Neural cell (in vitro differentiated cells): ENCODE data around the gene AQP10. TPM values are rescaled to one million over a fixed set of nuclear protein-coding genes. Genes with fewer than 3 reads are reported as not detected.

Experiments used
- H2AFZ ChIP-seq: fragments of 200-600, 300-800 bp; sonication (generic), shearing (Covaris generic); 2 replicates; pipeline ENCODE4 v1.6.0; 2014; ENCODE audit warnings: low read depth, mild to moderate bottlenecking, antibody characterized with exemption, low read length, moderate library complexity
- H3F3A ChIP-seq: fragments of 200-600 bp; shearing (Covaris generic); 2 replicates; pipeline ENCODE4 v1.6.1; 2016; ENCODE audit warnings: mild to moderate bottlenecking, moderate library complexity, mixed read lengths, antibody characterized with exemption, low read length; ENCODE audit not compliant: insufficient read depth, poor library complexity, severe bottlenecking
- H3K27ac ChIP-seq: fragments of 200-600, 300-800 bp; sonication (generic), shearing (Covaris generic); 2 replicates; pipeline ENCODE4 v1.5.1; 2014; ENCODE audit warnings: mild to moderate bottlenecking, low read length, moderate library complexity
- H3K27me3 ChIP-seq: fragments of 300-800, 200-600 bp; sonication (generic), shearing (Covaris generic); 2 replicates; pipeline ENCODE4 v1.6.0; 2014; ENCODE audit warnings: mild to moderate bottlenecking, low read depth, low read length, moderate library complexity; ENCODE audit not compliant: insufficient read depth
- H3K36me3 ChIP-seq: fragments of 300-800, 200-600 bp; sonication (generic), shearing (Covaris generic); 2 replicates; pipeline ENCODE4 v1.5.1; 2014; ENCODE audit warnings: mild to moderate bottlenecking, antibody characterized with exemption, low read length, moderate library complexity; ENCODE audit not compliant: insufficient read depth
- H3K4me2 ChIP-seq: fragments of 300-800, 200-600 bp; sonication (generic), shearing (Covaris generic); 2 replicates; pipeline ENCODE4 v1.6.0; 2014; ENCODE audit warnings: mild to moderate bottlenecking, low read length
- H3K4me3 ChIP-seq: fragments of 300-800, 200-600 bp; sonication (generic), shearing (Covaris generic); 2 replicates; pipeline ENCODE4 v1.5.1; 2014; ENCODE audit warnings: mild to moderate bottlenecking, low read length, moderate library complexity
- H3K79me2 ChIP-seq: fragments of 200-600 bp; shearing (Covaris generic); replicated peaks from 2 replicates; pipeline ENCODE4 v1.6.0; 2014; ENCODE audit warnings: mild to moderate bottlenecking, low read length, moderate library complexity; ENCODE audit not compliant: insufficient read depth
- H3K9ac ChIP-seq: fragments of 300-800, 200-600 bp; sonication (generic), shearing (Covaris generic); 2 replicates; pipeline ENCODE4 v1.6.1; 2016; ENCODE audit warnings: mild to moderate bottlenecking, low read length, mixed read lengths
- H3K9me2 ChIP-seq: fragments of 200-600 bp; shearing (Covaris generic); 2 replicates; pipeline ENCODE4 v1.6.1; 2016; ENCODE audit warnings: mild to moderate bottlenecking, low read length, mixed read lengths; ENCODE audit not compliant: insufficient read depth
- H3K9me3 ChIP-seq: fragments of 200-600, 300-800 bp; sonication (generic), shearing (Covaris generic); 2 replicates; pipeline ENCODE4 v1.6.1; 2016; ENCODE audit warnings: mild to moderate bottlenecking, mixed run types, low read length, moderate library complexity, mixed read lengths
- H4K20me1 ChIP-seq: fragments of 200-600 bp; shearing (Covaris generic); 2 replicates; pipeline ENCODE4 v1.6.1; 2016; ENCODE audit warnings: mild to moderate bottlenecking, mixed run types; ENCODE audit not compliant: insufficient read depth
- CTCF ChIP-seq: fragments of 450-650 bp; IDR thresholded peaks from 2 replicates; pipeline ENCODE4 v1.5.1; 2014; ENCODE audit warnings: antibody characterized with exemption, mild to moderate bottlenecking, moderate library complexity; ENCODE audit not compliant: poor library complexity, severe bottlenecking
- EP300 ChIP-seq: fragments of 450-650 bp; conservative IDR thresholded peaks from 2 replicates; pipeline ENCODE4 v1.6.1; 2014; ENCODE audit warnings: antibody characterized with exemption, mild to moderate bottlenecking, moderate library complexity; ENCODE audit not compliant: poor library complexity, severe bottlenecking
- EZH2 ChIP-seq: fragments of 200-600, 300-800 bp; shearing (Covaris generic), sonication (generic); IDR thresholded peaks from 2 replicates; pipeline ENCODE4 v1.6.1; 2014; ENCODE audit warnings: antibody characterized with exemption, low read length, borderline replicate concordance, mild to moderate bottlenecking; ENCODE audit not compliant: insufficient read depth, poor library complexity, severe bottlenecking
- MXI1 ChIP-seq: fragments of 450-650 bp; conservative IDR thresholded peaks from 2 replicates; pipeline ENCODE4 v1.6.1; 2014; ENCODE audit warnings: antibody characterized with exemption, mild to moderate bottlenecking; ENCODE audit not compliant: poor library complexity, severe bottlenecking
- POLR2AphosphoS5 ChIP-seq: IDR thresholded peaks from 2 replicates; pipeline ENCODE4 v1.6.1; 2012
- RAD21 ChIP-seq: fragments of 450-650 bp; conservative IDR thresholded peaks from 2 replicates; pipeline ENCODE4 v1.6.1; 2014; ENCODE audit warnings: antibody characterized with exemption, mild to moderate bottlenecking, moderate library complexity
- REST ChIP-seq: IDR thresholded peaks from 2 replicates; pipeline ENCODE4 v1.6.1; 2012; ENCODE audit warnings: borderline replicate concordance
- SMC3 ChIP-seq: fragments of 450-650 bp; conservative IDR thresholded peaks from 2 replicates; pipeline ENCODE4 v1.6.1; 2014; ENCODE audit warnings: antibody characterized with exemption, mild to moderate bottlenecking, moderate library complexity; ENCODE audit not compliant: poor library complexity
- TAF1 ChIP-seq: IDR thresholded peaks from 2 replicates; pipeline ENCODE4 v1.6.1; 2012; ENCODE audit warnings: low read depth
- polyA plus RNA-seq: library from polyadenylated mRNA; depleted of rRNA; stranded (reverse); fragments of >200 nt; gene quantifications from 2 replicates; pipeline ENCODE4 v1.2.3, GENCODE V29; 2014

AQP10 gene
- polyA plus RNA-seq, 1 donor from 2014 or later = not detected

- Histone ChIP-seq H3K9me2 (no peaks in the 10 kb centered on the region), H4K20me1 (no peaks in the 10 kb centered on the region), H3K36me3 (no peaks in the 10 kb centered on the region), H3K27ac (no peak overlapping the region), H3F3A (no peaks in the 10 kb centered on the region), H3K4me2 (no peak overlapping the region), H3K79me2 (no peaks in the 10 kb centered on the region), H3K27me3 (peaks cover 17% of the 10 kb centered on the region), H2AFZ (no peak overlapping the region), H3K9ac (no peak overlapping the region), H3K4me3 (no peak overlapping the region), H3K9me3 (no peaks in the 10 kb centered on the region)
- TF ChIP-seq POLR2AphosphoS5 (no peak), CTCF (no peak), EZH2 (no peak), RAD21 (no peak), SMC3 (no peak), MXI1 (no peak), TAF1 (no peak), REST (no peak), EP300 (no peak)
Measured at GRCh38 chr1:154353460-154353904, 32.6 kb downstream of the AQP10 start.

- H3K27me3 ChIP-seq = peaks cover 17% of the 10 kb centered on the region
- no peak overlapping the region for H2AFZ ChIP-seq
- TF ChIP-seq EZH2 (no peak), RAD21 (no peak), MXI1 (no peak), SMC3 (no peak), REST (no peak), EP300 (no peak), POLR2AphosphoS5 (no peak), CTCF (no peak), TAF1 (no peak)
- H3F3A ChIP-seq = no peaks in the 10 kb centered on the region
- no peak overlapping the region for H3K9ac ChIP-seq
- H3K79me2 ChIP-seq = no peaks in the 10 kb centered on the region
- no peaks in the 10 kb centered on the region for H3K9me3 ChIP-seq
- H3K4me2 ChIP-seq = no peak overlapping the region
- H3K36me3 ChIP-seq = no peaks in the 10 kb centered on the region
- H3K27ac ChIP-seq = no peak overlapping the region
- H3K4me3 ChIP-seq = no peak overlapping the region
- H4K20me1 ChIP-seq = no peaks in the 10 kb centered on the region
- H3K9me2 ChIP-seq = no peaks in the 10 kb centered on the region
Measured at GRCh38 chr1:154353966-154354365, 33.1 kb downstream of the AQP10 start.
